B cell (primary cell): ENCODE results near the gene FRS3. TPM values are rescaled to one million over a fixed set of nuclear protein-coding genes. Genes with fewer than 3 reads are reported as not detected.

Experiments used
- ATAC-seq: fragments of 200-7000 bp; cut with Tn5 transposase; one replicate; pipeline ENCODE4 v1.10.0; 2021; ENCODE audit warnings: low read depth, mild to moderate bottlenecking, moderate number of reproducible peaks, moderate library complexity
- CTCF ChIA-PET: fragments of 350-600 bp; sonication (Branson Sonifier 250); formaldehyde crosslinking; loops from one replicate; lab custom pipeline; 2021; ENCODE audit warnings: antibody characterized with exemption, inconsistent platforms; lab: Charles Lee
- POLR2A ChIA-PET: fragments of 350-600 bp; sonication (Branson Sonifier 250); formaldehyde crosslinking; loops from one replicate; lab custom pipeline; 2021; ENCODE audit warnings: antibody characterized with exemption; lab: Charles Lee
- DNase-seq: peaks from one replicate; pipeline ENCODE4 v3.0.0; 2013
- H2AFZ ChIP-seq: 2 replicates; pipeline ENCODE4 v1.6.1; 2012; ENCODE audit warnings: mild to moderate bottlenecking, low read depth, low read length; ENCODE audit not compliant: insufficient read depth, poor library complexity, severe bottlenecking
- H3K27ac ChIP-seq, 2 donors: 1 replicate in 1 of 2; 2 replicates in 1 of 2; pipeline ENCODE4 v1.5.1; 2012 to 2013; ENCODE audit warnings: low read length in 2 of 2, mild to moderate bottlenecking in 2 of 2, moderate library complexity in 1 of 2
- H3K27me3 ChIP-seq, 4 experiments: fragments of 200-600 bp in 1 of 4; sonication (generic) in 1 of 4; replicated peaks in 1 of 4; 1 replicate in 2 of 4; 2 replicates in 2 of 4; pipeline versions ENCODE4 v1.6.1 to v1.7.0; 2013 to 2016; ENCODE audit warnings: low read length in 3 of 4, mild to moderate bottlenecking in 2 of 4, mixed read lengths in 1 of 4, moderate library complexity in 1 of 4; ENCODE audit not compliant: insufficient read depth in 4 of 4, control insufficient read depth in 3 of 4; ENCODE audit errors: control extremely low read depth in 1 of 4
- H3K36me3 ChIP-seq, 2 experiments: replicated peaks in 1 of 2; 1 replicate in 1 of 2; 2 replicates in 1 of 2; pipeline versions ENCODE4 v1.6.1 to v1.7.1; 2013; ENCODE audit warnings: low read length in 1 of 2; ENCODE audit not compliant: insufficient read depth in 2 of 2, control insufficient read depth in 1 of 2; ENCODE audit errors: control extremely low read depth in 1 of 2, extremely low read depth in 1 of 2
- H3K4me1 ChIP-seq, 2 donors: fragments of 200-600 bp in 1 of 2; sonication (generic) in 1 of 2; 1 replicate in 1 of 2; 2 replicates in 1 of 2; pipeline versions ENCODE4 v1.5.1 to v1.6.1; 2013 to 2017; ENCODE audit warnings: low read length in 2 of 2; ENCODE audit not compliant: control insufficient read depth in 2 of 2, insufficient read depth in 2 of 2
- H3K4me2 ChIP-seq: replicated peaks from 2 replicates; pipeline ENCODE3; 2012; ENCODE audit warnings: mild to moderate bottlenecking, low read depth, low read length; ENCODE audit not compliant: poor library complexity, severe bottlenecking
- H3K4me3 ChIP-seq, 5 experiments: fragments of 200-600 bp in 1 of 5; sonication (generic) in 1 of 5; 1 replicate in 3 of 5; 2 replicates in 2 of 5; pipeline versions ENCODE4 v1.5.1 to v1.7.0; 2011 to 2016; ENCODE audit warnings: low read length in 4 of 5, mild to moderate bottlenecking in 4 of 5, low read depth in 2 of 5, control low read depth in 1 of 5, moderate library complexity in 1 of 5; ENCODE audit not compliant: insufficient read depth in 1 of 5; ENCODE audit errors: control extremely low read depth in 1 of 5, extremely low read depth in 1 of 5
- H3K79me2 ChIP-seq: fragments of 200-600 bp; sonication (generic); one replicate; pipeline ENCODE4 v1.6.0; 2016; ENCODE audit warnings: low read length; ENCODE audit not compliant: control insufficient read depth, insufficient read depth
- H3K9ac ChIP-seq: fragments of 200-600 bp; sonication (generic); 2 replicates; pipeline ENCODE4 v1.6.1; 2017; ENCODE audit warnings: mild to moderate bottlenecking, low read length, moderate library complexity
- H3K9me3 ChIP-seq, 3 donors: one replicate each; pipeline versions ENCODE4 v1.6.1 to v1.7.1; 2013; ENCODE audit warnings: low read length in 2 of 3; ENCODE audit not compliant: control insufficient read depth in 2 of 3, insufficient read depth in 1 of 3; ENCODE audit errors: control extremely low read depth in 1 of 3
- H4K20me1 ChIP-seq: 2 replicates; pipeline ENCODE4 v1.6.0; 2012; ENCODE audit warnings: mild to moderate bottlenecking, low read length; ENCODE audit not compliant: insufficient read depth, control insufficient read depth, poor library complexity, severe bottlenecking
- H3K27ac Mint-ChIP-seq: one replicate; pipeline ENCODE4 v1.8.0; 2021; ENCODE audit warnings: mixed read lengths
- H3K27me3 Mint-ChIP-seq: one replicate; pipeline ENCODE4 v1.8.0; 2021; ENCODE audit warnings: mixed read lengths
- H3K4me1 Mint-ChIP-seq: one replicate; pipeline ENCODE4 v1.8.0; 2021; ENCODE audit warnings: mixed read lengths
- H3K4me3 Mint-ChIP-seq: one replicate; pipeline ENCODE4 v1.8.0; 2021; ENCODE audit warnings: mixed read lengths
- H3K9me3 Mint-ChIP-seq: one replicate; pipeline ENCODE4 v1.8.0; 2022; ENCODE audit warnings: mixed read lengths; ENCODE audit not compliant: insufficient read depth
- CTCF ChIP-seq: fragments of 200-600 bp; IDR thresholded peaks from one replicate; pipeline ENCODE4 v1.8.0; 2022; ENCODE audit warnings: antibody characterized with exemption, mild to moderate bottlenecking
- EZH2 ChIP-seq: IDR thresholded peaks from 2 replicates; pipeline ENCODE4 v1.6.1; 2012; ENCODE audit warnings: borderline replicate concordance, low read depth, mild to moderate bottlenecking, moderate library complexity, low read length; ENCODE audit not compliant: insufficient read depth, poor library complexity, severe bottlenecking
- WGBS: methylation state at CpG from one replicate; pipeline ENCODE4 v1.1.5; 2013; ENCODE audit warnings: missing lambda C conversion rate; ENCODE audit not compliant: insufficient coverage; 5-methylcytosine and 5-hydroxymethylcytosine counted together
- intact Hi-C: fragments of 100-400 bp; cut with micrococcal nuclease; formaldehyde crosslinking; loops from one replicate; pipeline ENCODE4 v1.10.0; 2022
- polyA plus RNA-seq: library from polyadenylated mRNA; depleted of rRNA; stranded (reverse); fragments of >200 nt; gene quantifications from 2 replicates; pipeline ENCODE4 v1.2.3, GENCODE V29; 2012
- total RNA-seq, 2 donors: library from RNA; stranded (reverse); fragments of 120-200 nt in 1 of 2; gene quantifications; 1 replicate in 1 of 2; 2 replicates in 1 of 2; pipeline versions ENCODE4 v1.2.3 to v1.2.4, GENCODE V29; 2013 to 2022

FRS3 gene
- total and polyA plus RNA-seq, 2 donors (not counting 1 experiment from before 2014, with no cell fraction given) = 9.8 to 12.0 TPM

- Histone ChIP-seq H3K9me3 (no peaks in the 10 kb centered on the region), H3K36me3 (no peaks in the 10 kb centered on the region), H3K27me3 (no peaks in the 10 kb centered on the region), H3K4me2 (no peak overlapping the region), H4K20me1 (no peaks in the 10 kb centered on the region), H3K9ac (no peak overlapping the region), H2AFZ (no peak overlapping the region), H3K27ac (no peak overlapping the region), H3K4me3 (no peak overlapping the region), H3K4me1 (no peaks in the 10 kb centered on the region), H3K79me2 (no peaks in the 10 kb centered on the region)
- 96% methylated on average over 4 of the region's 4 CpGs for WGBS
- Mint-ChIP-seq H3K4me1 (no peaks in the 10 kb centered on the region), H3K27me3 (no peaks in the 10 kb centered on the region), H3K4me3 (no peak overlapping the region), H3K9me3 (no peaks in the 10 kb centered on the region), H3K27ac (no peak overlapping the region)
- ChIA-PET POLR2A (no interaction called here), CTCF (no interaction called here)
- DNase-seq (no peak), ATAC-seq (no peak)
- intact Hi-C loops = no loop called here
- TF ChIP-seq CTCF (no peak), EZH2 (no peak)
These were observed 23.8 kb downstream of the FRS3 start for GRCh38 chr6:41755895-41756294.

DNA sequence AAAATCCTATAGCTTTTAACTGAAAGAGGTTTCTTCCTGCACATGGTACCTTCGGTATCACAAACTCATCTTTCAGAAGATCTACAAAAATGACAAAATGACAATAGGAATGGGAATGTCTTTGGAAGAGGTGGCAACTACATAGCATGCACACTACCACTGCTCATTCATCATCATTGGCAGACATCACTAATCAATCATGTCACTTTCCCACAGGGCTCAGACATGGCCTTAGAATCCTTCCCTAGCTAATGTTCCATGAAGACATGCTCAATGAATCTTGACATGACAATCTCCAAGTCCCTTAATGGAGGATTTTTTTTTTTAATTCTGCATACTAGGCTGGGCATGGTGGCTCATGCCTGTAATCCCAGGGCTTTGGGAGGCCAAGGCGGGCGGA is 29.3 kb downstream of the FRS3 start:
- no peaks in the 10 kb centered on the region for H3K4me1 ChIP-seq
- Mint-ChIP-seq H3K27ac (no peak overlapping the region), H3K27me3 (no peaks in the 10 kb centered on the region), H3K4me1 (no peaks in the 10 kb centered on the region), H3K4me3 (no peak overlapping the region), H3K9me3 (no peaks in the 10 kb centered on the region)
- H3K4me2 ChIP-seq = no peak overlapping the region
- ChIA-PET CTCF (interaction anchor here (0.8 to 1.4 kb wide), 2 partner anchors 45 to 69 kb away, joined by 3 read pairs; no protein-coding TSS in a partner anchor), POLR2A (no interaction called here)
- no peaks in the 10 kb centered on the region for H3K27me3 ChIP-seq
- no peak for TF ChIP-seq CTCF
- no peak for TF ChIP-seq EZH2
- no CpG with 5 or more reads among the region's 3 CpGs for WGBS
- DNase-seq (no peak), ATAC-seq (no peak)
- no peak overlapping the region for H3K4me3 ChIP-seq
- H4K20me1 ChIP-seq = no peaks in the 10 kb centered on the region
- no peak overlapping the region for H2AFZ ChIP-seq
- intact Hi-C loops = no loop called here
- H3K9ac ChIP-seq = no peak overlapping the region
- no peak overlapping the region for H3K27ac ChIP-seq
- H3K36me3 ChIP-seq = no peaks in the 10 kb centered on the region
- no peaks in the 10 kb centered on the region for H3K79me2 ChIP-seq
- H3K9me3 ChIP-seq = no peaks in the 10 kb centered on the region
